ENCODE measurements around the gene DLG2. TPM values are rescaled to one million over a fixed set of nuclear protein-coding genes. Genes with fewer than 3 reads are reported as not detected.

The DLG2 gene
- total and polyA plus RNA-seq, 2 donors, result 3.4 to 42.4 TPM

DNA sequence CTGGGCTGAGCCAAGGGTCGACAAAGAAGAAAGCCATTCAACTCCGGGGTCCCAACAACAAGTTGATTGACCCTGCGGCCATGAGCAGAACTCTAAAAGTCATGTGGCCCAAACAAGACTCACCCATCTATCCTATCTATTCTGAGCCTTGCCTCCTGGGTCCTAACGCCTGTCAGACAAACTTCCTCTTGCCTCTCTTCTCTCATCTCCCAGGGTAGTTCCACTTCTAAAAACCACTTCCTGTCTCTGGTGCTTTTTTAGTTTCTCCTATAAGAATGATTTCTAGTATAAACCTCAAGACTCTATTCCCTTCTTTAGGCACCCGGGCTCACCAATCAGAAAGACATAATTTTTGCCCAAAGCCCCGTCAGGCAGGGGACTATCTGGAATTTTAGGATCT lies 530.2 kb downstream of the DLG2 start:
- Histone ChIP-seq H3K4me3 (ENCODE audit: low read depth, low read length) (no peak overlapping the region), H3K27ac (ENCODE audit: low read depth) (no peak overlapping the region), H3K36me3 (ENCODE audit: insufficient read depth) (no peaks in the 10 kb centered on the region), H3K4me1 (ENCODE audit: insufficient read depth) (no peaks in the 10 kb centered on the region)
- 88% methylated on average over 6 of the region's 6 CpGs for WGBS
- DNase-seq (ENCODE audit: extremely low spot score), result no peak

GRCh38 chr11:85095239-85095638 lies 531.9 kb downstream of the DLG2 start:
- H3K4me3 ChIP-seq (ENCODE audit: low read depth, low read length), result no peak overlapping the region
- H3K36me3 ChIP-seq (ENCODE audit: insufficient read depth), result no peaks in the 10 kb centered on the region
- H3K4me1 ChIP-seq (ENCODE audit: insufficient read depth), result no peaks in the 10 kb centered on the region
- no peak overlapping the region for H3K27ac ChIP-seq (ENCODE audit: low read depth)
- no peak for DNase-seq (ENCODE audit: extremely low spot score)

DNA sequence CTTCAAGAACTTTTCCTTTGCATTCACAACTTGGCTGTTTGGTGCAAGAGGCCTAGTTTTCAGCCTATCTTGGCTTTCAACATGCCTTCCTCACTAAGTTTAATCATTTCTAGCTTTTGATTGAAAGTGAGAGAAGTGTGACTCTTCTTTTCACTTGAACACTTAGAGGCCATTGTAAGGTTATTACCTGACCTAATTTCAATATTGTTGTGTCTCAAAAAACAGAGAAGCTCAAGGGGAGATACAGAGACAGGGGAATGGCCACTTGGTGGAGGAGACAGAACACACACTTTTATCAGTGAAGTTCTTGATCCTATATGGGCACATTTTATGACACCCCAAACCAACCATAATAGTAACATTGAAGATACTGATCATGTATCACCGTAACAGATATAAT lies 532.3 kb downstream of the DLG2 start:
- no peak for DNase-seq (ENCODE audit: extremely low spot score)
- no peak overlapping the region for H3K27ac ChIP-seq (ENCODE audit: low read depth)
- no peaks in the 10 kb centered on the region for H3K4me1 ChIP-seq (ENCODE audit: insufficient read depth)
- H3K36me3 ChIP-seq (ENCODE audit: insufficient read depth), result no peaks in the 10 kb centered on the region
- 90% methylated on average over 1 of the region's 1 CpG for WGBS
- no peak overlapping the region for H3K4me3 ChIP-seq (ENCODE audit: low read depth, low read length)

DNA sequence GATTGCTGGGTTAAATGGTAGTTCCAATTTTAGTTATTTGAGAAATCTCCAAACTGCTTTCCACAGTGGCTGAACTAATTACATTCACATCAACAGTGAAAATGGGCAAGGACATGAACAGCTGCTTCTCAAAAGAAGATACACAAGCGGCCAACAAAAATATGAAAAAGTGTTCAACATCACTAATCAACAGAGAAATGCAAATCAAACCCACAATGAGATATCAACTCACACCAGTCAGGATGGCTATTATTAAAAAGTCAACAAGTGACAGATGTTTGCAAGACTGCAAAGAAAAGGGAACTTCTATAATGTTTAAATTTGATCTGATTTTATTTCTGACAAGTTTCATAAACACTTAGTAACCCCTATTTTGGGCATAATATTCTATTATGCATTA lies 537.5 kb downstream of the DLG2 start:
- H3K27ac ChIP-seq (ENCODE audit: low read depth), result no peak overlapping the region
- no peaks in the 10 kb centered on the region for H3K4me1 ChIP-seq (ENCODE audit: insufficient read depth)
- no peak overlapping the region for H3K4me3 ChIP-seq (ENCODE audit: low read depth, low read length)
- DNase-seq (ENCODE audit: extremely low spot score), result no peak
- H3K36me3 ChIP-seq (ENCODE audit: insufficient read depth), result no peaks in the 10 kb centered on the region
- 93% methylated on average over 1 of the region's 1 CpG for WGBS

DNA sequence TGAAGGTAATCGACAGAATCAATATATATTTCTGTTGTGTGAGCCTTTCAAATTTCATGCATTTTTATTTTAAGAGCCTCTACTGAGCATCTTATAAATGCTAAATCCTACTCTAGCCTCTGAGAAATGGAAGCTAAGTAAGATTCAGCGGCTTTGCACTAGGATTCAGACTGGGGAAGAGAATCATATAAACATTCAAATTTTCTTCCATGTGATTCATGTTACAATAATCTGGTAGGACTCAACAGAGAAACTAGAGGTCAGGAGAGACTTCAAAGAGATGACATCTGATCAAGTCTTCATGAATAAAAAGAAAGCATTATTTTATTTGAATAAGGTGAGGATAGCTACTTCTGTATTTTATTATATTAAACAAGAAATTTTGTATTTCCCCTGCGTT lies 538.9 kb downstream of the DLG2 start:
- no peak for DNase-seq (ENCODE audit: extremely low spot score)
- H3K4me1 ChIP-seq (ENCODE audit: insufficient read depth), result no peaks in the 10 kb centered on the region
- no peaks in the 10 kb centered on the region for H3K36me3 ChIP-seq (ENCODE audit: insufficient read depth)
- H3K27ac ChIP-seq (ENCODE audit: low read depth), result no peak overlapping the region
- no peak overlapping the region for H3K4me3 ChIP-seq (ENCODE audit: low read depth, low read length)
- WGBS, result 63% methylated on average over 3 of the region's 3 CpGs

DNA sequence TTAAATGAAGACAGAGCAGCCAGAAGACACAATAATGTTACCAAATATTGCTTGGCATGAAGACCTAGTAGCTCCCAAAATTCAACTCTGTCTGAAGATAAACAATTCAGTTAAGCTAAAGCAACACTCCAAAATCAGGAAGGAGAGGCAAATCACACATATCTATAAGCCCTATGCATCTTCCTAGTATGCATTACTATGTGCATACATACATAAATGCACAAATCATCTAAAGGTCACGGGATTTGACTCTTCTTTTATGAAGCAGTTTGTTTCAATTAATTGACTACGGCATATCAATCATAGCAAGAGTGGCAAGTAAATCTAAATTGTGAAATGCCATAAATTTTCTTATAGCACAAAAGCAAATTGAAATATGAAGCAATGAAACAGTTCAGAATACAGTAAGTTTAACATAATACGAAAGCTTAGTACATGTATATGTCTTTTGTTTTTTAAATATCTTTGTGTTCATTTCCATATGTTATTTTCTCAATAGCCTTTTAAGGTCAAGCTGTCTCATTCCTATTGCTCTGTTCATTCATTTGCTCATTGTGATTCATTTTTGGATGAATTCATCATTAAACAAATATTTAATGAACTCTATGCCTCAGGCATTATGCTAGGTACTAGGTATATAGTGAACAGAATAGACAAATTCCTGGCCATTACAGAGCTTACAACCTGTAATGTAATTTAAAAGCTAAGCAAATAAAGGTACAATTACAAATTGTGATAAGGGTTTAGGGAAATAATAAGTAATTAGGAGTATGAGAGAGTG lies 540.5 kb downstream of the DLG2 start:
- WGBS, result 95% methylated on average over 3 of the region's 3 CpGs

GRCh38 chr11:85076535-85077330 lies 550.4 kb downstream of the DLG2 start:
- Histone ChIP-seq H3K27ac (ENCODE audit: low read depth) (no peak overlapping the region), H3K36me3 (ENCODE audit: insufficient read depth) (no peaks in the 10 kb centered on the region), H3K4me1 (ENCODE audit: insufficient read depth) (no peaks in the 10 kb centered on the region), H3K4me3 (ENCODE audit: low read depth, low read length) (no peak overlapping the region)
- 63% methylated on average over 3 of the region's 3 CpGs for WGBS
- DNase-seq (ENCODE audit: extremely low spot score), result no peak

More for the DNA sequence above, 540.5 kb downstream of the DLG2 start:
- Histone ChIP-seq H3K36me3 (ENCODE audit: insufficient read depth) (no peaks in the 10 kb centered on the region), H3K4me1 (ENCODE audit: insufficient read depth) (no peaks in the 10 kb centered on the region), H3K27ac (ENCODE audit: low read depth) (no peak overlapping the region), H3K4me3 (ENCODE audit: low read depth, low read length) (no peak overlapping the region)
- no peak for DNase-seq (ENCODE audit: extremely low spot score)

GRCh38 chr11:85062659-85063058 lies 564.5 kb downstream of the DLG2 start:
- no peaks in the 10 kb centered on the region for H3K4me1 ChIP-seq (ENCODE audit: insufficient read depth)
- H3K27ac ChIP-seq (ENCODE audit: low read depth), result no peak overlapping the region
- no peak for DNase-seq (ENCODE audit: extremely low spot score)
- no peak overlapping the region for H3K4me3 ChIP-seq (ENCODE audit: low read depth, low read length)
- H3K36me3 ChIP-seq (ENCODE audit: insufficient read depth), result no peaks in the 10 kb centered on the region
- WGBS, result 86% methylated on average over 1 of the region's 1 CpG

GRCh38 chr11:85052636-85053035 lies 574.5 kb downstream of the DLG2 start:
- Histone ChIP-seq H3K4me1 (ENCODE audit: insufficient read depth) (no peaks in the 10 kb centered on the region), H3K27ac (ENCODE audit: low read depth) (no peak overlapping the region), H3K4me3 (ENCODE audit: low read depth, low read length) (no peak overlapping the region), H3K36me3 (ENCODE audit: insufficient read depth) (no peaks in the 10 kb centered on the region)
- 90% methylated on average over 3 of the region's 3 CpGs for WGBS
- no peak for DNase-seq (ENCODE audit: extremely low spot score)

DNA sequence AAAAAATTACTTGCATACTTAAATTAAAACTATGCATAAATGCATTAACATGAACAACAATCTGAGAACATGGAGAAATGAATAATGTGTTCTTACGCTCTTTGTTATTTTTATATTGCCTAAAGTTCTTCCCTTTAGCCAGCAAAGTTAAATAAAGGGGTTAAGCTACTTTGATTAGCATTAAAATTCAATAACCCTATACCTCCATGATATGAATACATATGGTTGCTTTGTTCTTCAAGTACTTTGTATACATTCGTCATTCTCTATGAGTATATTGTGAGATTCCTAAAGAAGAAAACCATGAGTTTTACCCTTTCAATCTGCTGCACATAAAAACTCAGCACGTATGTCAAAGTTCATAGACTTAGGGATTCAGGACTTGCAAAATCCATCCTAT lies 578.3 kb downstream of the DLG2 start:
- no peaks in the 10 kb centered on the region for H3K36me3 ChIP-seq (ENCODE audit: insufficient read depth)
- H3K27ac ChIP-seq (ENCODE audit: low read depth), result no peak overlapping the region
- no peak overlapping the region for H3K4me3 ChIP-seq (ENCODE audit: low read depth, low read length)
- 94% methylated on average over 3 of the region's 3 CpGs for WGBS
- no peak for DNase-seq (ENCODE audit: extremely low spot score)
- H3K4me1 ChIP-seq (ENCODE audit: insufficient read depth), result no peaks in the 10 kb centered on the region

- no peak for DNase-seq (ENCODE audit: extremely low spot score)
- Histone ChIP-seq H3K4me1 (ENCODE audit: insufficient read depth) (no peaks in the 10 kb centered on the region), H3K27ac (ENCODE audit: low read depth) (no peak overlapping the region), H3K4me3 (ENCODE audit: low read depth, low read length) (no peak overlapping the region), H3K36me3 (ENCODE audit: insufficient read depth) (no peaks in the 10 kb centered on the region)
- WGBS, result 67% methylated on average over 3 of the region's 3 CpGs
Measured at GRCh38 chr11:85045716-85046115, 581.4 kb downstream of the DLG2 start.

DNA sequence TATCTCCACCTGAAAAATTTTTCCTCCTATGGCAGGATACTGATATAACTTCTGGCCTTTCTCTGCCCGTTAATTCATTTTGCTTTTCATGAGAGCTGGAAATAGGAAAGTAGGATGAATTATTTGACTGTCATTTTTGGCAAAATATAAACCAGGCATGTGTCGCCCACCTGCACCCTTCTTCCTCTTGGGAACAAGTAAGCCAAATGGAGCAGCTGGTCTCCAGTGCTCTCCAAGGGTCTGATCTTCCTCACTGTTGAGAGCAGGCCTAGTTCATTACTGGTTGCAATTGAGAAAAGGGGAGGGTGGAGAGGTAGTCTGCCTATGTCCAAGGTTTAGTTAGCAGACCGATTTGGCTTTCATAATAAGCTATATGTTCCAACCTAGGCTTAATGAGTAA lies 582.2 kb downstream of the DLG2 start:
- no peak for DNase-seq (ENCODE audit: extremely low spot score)

DNA sequence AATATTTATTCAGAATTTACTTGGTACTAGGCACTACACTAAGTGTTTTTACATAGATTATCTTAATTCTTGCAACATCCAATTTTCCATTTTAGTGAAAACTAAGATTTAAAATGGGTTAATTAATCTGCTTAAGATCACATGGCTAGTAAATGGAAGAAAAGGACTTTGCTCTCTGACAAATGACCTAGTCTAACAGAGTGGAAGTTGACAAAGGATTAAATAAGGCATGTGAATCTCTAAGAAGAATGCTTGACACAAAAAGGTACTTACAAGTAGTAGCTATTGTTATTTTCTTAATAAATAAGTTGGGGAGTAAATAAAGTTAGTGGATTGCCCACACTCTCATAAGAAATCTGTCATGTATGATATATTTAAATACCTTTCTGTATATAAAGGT lies 584.8 kb downstream of the DLG2 start:
- no peak for DNase-seq (ENCODE audit: extremely low spot score)

More for the DNA sequence above, 582.2 kb downstream of the DLG2 start:
- no peaks in the 10 kb centered on the region for H3K4me1 ChIP-seq (ENCODE audit: insufficient read depth)
- H3K27ac ChIP-seq (ENCODE audit: low read depth), result no peak overlapping the region
- WGBS, result 94% methylated on average over 3 of the region's 3 CpGs
- no peaks in the 10 kb centered on the region for H3K36me3 ChIP-seq (ENCODE audit: insufficient read depth)
- H3K4me3 ChIP-seq (ENCODE audit: low read depth, low read length), result no peak overlapping the region

DNA sequence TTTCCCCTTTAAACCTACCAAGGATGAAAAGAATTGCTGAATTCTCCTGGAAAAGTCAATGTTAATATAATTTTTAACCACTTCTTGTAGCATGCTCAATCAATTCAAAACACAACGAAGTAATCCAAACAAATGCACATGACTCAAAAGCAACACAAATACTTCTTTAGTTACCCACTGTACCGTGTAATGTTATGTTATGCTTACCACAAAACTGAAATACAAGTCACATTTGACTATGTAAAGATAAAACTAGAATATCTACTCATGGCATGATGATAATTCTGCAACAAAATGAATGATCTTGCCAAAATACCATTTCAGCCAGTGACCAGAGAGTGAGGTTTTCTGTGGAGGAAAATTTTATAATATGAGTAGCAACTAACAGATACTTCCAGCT lies 587.0 kb downstream of the DLG2 start:
- DNase-seq (ENCODE audit: extremely low spot score), result no peak

More for the DNA sequence above, 584.8 kb downstream of the DLG2 start:
- Histone ChIP-seq H3K4me1 (ENCODE audit: insufficient read depth) (no peaks in the 10 kb centered on the region), H3K4me3 (ENCODE audit: low read depth, low read length) (no peak overlapping the region), H3K27ac (ENCODE audit: low read depth) (no peak overlapping the region), H3K36me3 (ENCODE audit: insufficient read depth) (no peaks in the 10 kb centered on the region)

More for the DNA sequence above, 587.0 kb downstream of the DLG2 start:
- 58% methylated on average over 2 of the region's 2 CpGs for WGBS
- no peaks in the 10 kb centered on the region for H3K36me3 ChIP-seq (ENCODE audit: insufficient read depth)
- no peaks in the 10 kb centered on the region for H3K4me1 ChIP-seq (ENCODE audit: insufficient read depth)
- no peak overlapping the region for H3K27ac ChIP-seq (ENCODE audit: low read depth)
- no peak overlapping the region for H3K4me3 ChIP-seq (ENCODE audit: low read depth, low read length)
